KMS-11 (cell line): ENCODE data around the gene HK3.

Experiments
- H2AFZ ChIP-seq: fragments of 200-600 bp; sonication (generic); 2 replicates; pipeline ENCODE4 v1.6.1; 2016; ENCODE audit warnings: antibody characterized with exemption, mixed run types, low read depth
- H3K27ac ChIP-seq: fragments of 200-600 bp; sonication (generic); 2 replicates; pipeline ENCODE4 v1.6.1; 2016; ENCODE audit warnings: mild to moderate bottlenecking, mixed run types
- H3K27me3 ChIP-seq: fragments of 200-600 bp; sonication (generic); 2 replicates; pipeline ENCODE4 v1.6.1; 2017; ENCODE audit warnings: mild to moderate bottlenecking, low read depth, mixed run types, moderate library complexity; ENCODE audit not compliant: insufficient read depth
- H3K36me3 ChIP-seq: fragments of 200-600 bp; sonication (generic); 2 replicates; pipeline ENCODE4 v1.6.1; 2017; ENCODE audit warnings: mild to moderate bottlenecking, mixed run types; ENCODE audit not compliant: insufficient read depth
- H3K4me1 ChIP-seq: fragments of 200-600 bp; sonication (generic); 2 replicates; pipeline ENCODE4 v1.6.1; 2016; ENCODE audit warnings: mild to moderate bottlenecking, low read depth, mixed run types; ENCODE audit not compliant: poor library complexity, severe bottlenecking
- H3K4me2 ChIP-seq: fragments of 200-600 bp; sonication (generic); 2 replicates; pipeline ENCODE4 v1.7.0; 2016; ENCODE audit warnings: mild to moderate bottlenecking, mixed run types
- H3K4me3 ChIP-seq: fragments of 200-600 bp; sonication (generic); IDR thresholded peaks from 2 replicates; pipeline ENCODE4 v1.6.1; 2017; ENCODE audit warnings: low read depth, low read length, mixed read lengths; ENCODE audit not compliant: insufficient read depth
- H3K79me2 ChIP-seq: fragments of 200-600 bp; sonication (generic); 2 replicates; pipeline ENCODE4 v1.6.1; 2016; ENCODE audit warnings: low read depth, mixed run types; ENCODE audit not compliant: insufficient read depth
- H3K9ac ChIP-seq: fragments of 200-600 bp; sonication (generic); 2 replicates; pipeline ENCODE4 v1.6.1; 2016; ENCODE audit warnings: mild to moderate bottlenecking, mixed run types
- H4K20me1 ChIP-seq: fragments of 200-600 bp; sonication (generic); 2 replicates; pipeline ENCODE4 v1.6.1; 2016; ENCODE audit warnings: mild to moderate bottlenecking, mixed run types; ENCODE audit not compliant: insufficient read depth
- CTCF ChIP-seq: fragments of 200-600 bp; sonication (generic); conservative IDR thresholded peaks from 2 replicates; pipeline ENCODE4 v1.6.1; 2017; ENCODE audit warnings: low read depth, mild to moderate bottlenecking, antibody characterized with exemption, low read length, moderate library complexity, mixed read lengths

The HK3 gene

GRCh38 chr5:176904276-176904675 lies 5.1 kb upstream of the HK3 start:
- H3K4me3 ChIP-seq = no peak overlapping the region
- no peak overlapping the region for H2AFZ ChIP-seq
- H3K4me1 ChIP-seq = no peaks in the 10 kb centered on the region
- no peaks in the 10 kb centered on the region for H4K20me1 ChIP-seq
- no peaks in the 10 kb centered on the region for H3K27me3 ChIP-seq
- no peaks in the 10 kb centered on the region for H3K36me3 ChIP-seq
- no peak for TF ChIP-seq CTCF
- H3K9ac ChIP-seq = no peak overlapping the region
- H3K79me2 ChIP-seq = no peaks in the 10 kb centered on the region
- H3K4me2 ChIP-seq = no peak overlapping the region
- no peak overlapping the region for H3K27ac ChIP-seq

GRCh38 chr5:176902911-176903664 lies 3.9 kb upstream of the HK3 start:
- Histone ChIP-seq H3K27me3 (no peaks in the 10 kb centered on the region), H3K4me3 (no peak overlapping the region), H3K4me2 (no peak overlapping the region), H2AFZ (no peak overlapping the region), H4K20me1 (no peaks in the 10 kb centered on the region), H3K4me1 (no peaks in the 10 kb centered on the region), H3K9ac (no peak overlapping the region), H3K36me3 (no peaks in the 10 kb centered on the region), H3K27ac (no peak overlapping the region), H3K79me2 (no peaks in the 10 kb centered on the region)
- no peak for TF ChIP-seq CTCF

GRCh38 chr5:176902102-176902814 lies 3.1 kb upstream of the HK3 start:
- Histone ChIP-seq H3K27ac (no peak overlapping the region), H3K36me3 (no peaks in the 10 kb centered on the region), H3K4me1 (no peaks in the 10 kb centered on the region), H3K27me3 (no peaks in the 10 kb centered on the region), H4K20me1 (no peaks in the 10 kb centered on the region), H3K4me3 (no peak overlapping the region), H2AFZ (no peak overlapping the region), H3K79me2 (no peaks in the 10 kb centered on the region), H3K4me2 (no peak overlapping the region), H3K9ac (no peak overlapping the region)
- no peak for TF ChIP-seq CTCF

- Histone ChIP-seq H3K27ac (no peak overlapping the region), H2AFZ (no peak overlapping the region), H3K4me1 (no peaks in the 10 kb centered on the region), H3K4me2 (no peak overlapping the region), H4K20me1 (no peaks in the 10 kb centered on the region), H3K4me3 (no peak overlapping the region), H3K27me3 (no peaks in the 10 kb centered on the region), H3K36me3 (no peaks in the 10 kb centered on the region), H3K79me2 (no peaks in the 10 kb centered on the region), H3K9ac (no peak overlapping the region)
- TF ChIP-seq CTCF = no peak
These were observed 2.3 kb upstream of the HK3 start for GRCh38 chr5:176901260-176902101.
